ENCODE measurements around the gene SPPL3. TPM values are rescaled to one million over a fixed set of nuclear protein-coding genes. Genes with fewer than 3 reads are reported as not detected.

Gene SPPL3
- total and polyA plus RNA-seq, 4 donors, result 14.2 to 52.3 (median 29.6) TPM

DNA sequence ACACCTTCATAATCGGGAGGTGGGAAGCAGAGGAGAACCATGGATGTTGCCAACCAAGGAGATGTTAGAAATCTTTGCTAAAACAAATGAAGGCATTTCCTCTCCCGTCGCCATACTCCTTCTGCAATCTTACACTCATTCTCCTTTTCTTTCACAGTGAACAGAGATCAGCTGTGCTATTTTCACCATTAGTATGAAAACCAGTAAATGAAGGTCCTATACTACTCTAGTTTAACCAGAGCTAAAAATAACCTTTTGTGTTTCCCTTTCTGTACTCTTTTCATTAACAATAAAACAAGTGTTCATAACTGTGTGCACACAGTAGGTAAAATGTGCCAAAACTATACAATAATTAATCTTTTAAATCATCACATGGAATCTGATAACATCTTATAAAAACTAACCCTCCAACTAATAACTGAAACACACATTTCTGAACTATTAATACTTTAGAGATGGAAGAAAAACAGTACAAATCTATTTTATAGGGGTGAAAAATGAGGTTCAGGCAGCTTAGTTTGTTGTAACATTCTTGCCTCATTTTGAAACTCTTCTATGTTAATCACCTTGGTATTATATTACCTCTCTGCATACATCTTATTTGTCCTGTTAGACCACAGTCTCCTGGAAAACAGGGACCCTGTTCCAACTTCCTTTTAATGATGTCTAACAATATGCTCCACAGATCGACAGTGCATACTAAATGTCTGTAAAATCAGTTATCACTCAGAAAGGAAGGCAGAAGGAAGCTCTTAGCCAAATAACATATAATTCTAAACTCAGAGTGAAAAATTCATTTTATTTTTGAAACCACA is 69.5 kb downstream of the SPPL3 start:
- Histone ChIP-seq H3K9ac (ENCODE audit: insufficient read depth in 1 of 2, low read length in 2 of 2) (no peak overlapping the region), H3K9me3 (ENCODE audit: control insufficient read depth in 4 of 4, insufficient read depth in 3 of 4, low read length in 3 of 4) (no peaks in the 10 kb centered on the region), H3K4me1 (ENCODE audit: control insufficient read depth in 5 of 5, insufficient read depth in 5 of 5, low read length in 5 of 5) (peaks cover 8 to 47% (median 12%) of the 10 kb centered on the region in 5 donors), H3K4me3 (no peak overlapping the region), H3K36me3 (ENCODE audit: control insufficient read depth in 4 of 4, insufficient read depth in 4 of 4, low read length in 4 of 4) (no peaks in the 10 kb centered on the region), H3K27me3 (ENCODE audit: control insufficient read depth in 3 of 3, insufficient read depth in 3 of 3, low read length in 2 of 3) (no peaks in the 10 kb centered on the region), H3K27ac (ENCODE audit: low read depth in 1 of 2, low read length in 1 of 2) (peak overlapping the region in 1 of 2 donors; percentile 63)
- 42 to 56% methylated on average over 4 of the region's 4 CpGs for WGBS, 2 donors
- no peak for DNase-seq
- TF ChIP-seq, protein P1, sequence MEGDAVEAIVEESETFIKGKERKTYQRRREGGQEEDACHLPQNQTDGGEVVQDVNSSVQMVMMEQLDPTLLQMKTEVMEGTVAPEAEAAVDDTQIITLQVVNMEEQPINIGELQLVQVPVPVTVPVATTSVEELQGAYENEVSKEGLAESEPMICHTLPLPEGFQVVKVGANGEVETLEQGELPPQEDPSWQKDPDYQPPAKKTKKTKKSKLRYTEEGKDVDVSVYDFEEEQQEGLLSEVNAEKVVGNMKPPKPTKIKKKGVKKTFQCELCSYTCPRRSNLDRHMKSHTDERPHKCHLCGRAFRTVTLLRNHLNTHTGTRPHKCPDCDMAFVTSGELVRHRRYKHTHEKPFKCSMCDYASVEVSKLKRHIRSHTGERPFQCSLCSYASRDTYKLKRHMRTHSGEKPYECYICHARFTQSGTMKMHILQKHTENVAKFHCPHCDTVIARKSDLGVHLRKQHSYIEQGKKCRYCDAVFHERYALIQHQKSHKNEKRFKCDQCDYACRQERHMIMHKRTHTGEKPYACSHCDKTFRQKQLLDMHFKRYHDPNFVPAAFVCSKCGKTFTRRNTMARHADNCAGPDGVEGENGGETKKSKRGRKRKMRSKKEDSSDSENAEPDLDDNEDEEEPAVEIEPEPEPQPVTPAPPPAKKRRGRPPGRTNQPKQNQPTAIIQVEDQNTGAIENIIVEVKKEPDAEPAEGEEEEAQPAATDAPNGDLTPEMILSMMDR (IDR thresholded peaks at IDR 0.05; ENCODE audit: control extremely low read depth, extremely low read depth), result no peak
- no peak for ATAC-seq (ENCODE audit: insufficient read depth, low FRiP score)

DNA sequence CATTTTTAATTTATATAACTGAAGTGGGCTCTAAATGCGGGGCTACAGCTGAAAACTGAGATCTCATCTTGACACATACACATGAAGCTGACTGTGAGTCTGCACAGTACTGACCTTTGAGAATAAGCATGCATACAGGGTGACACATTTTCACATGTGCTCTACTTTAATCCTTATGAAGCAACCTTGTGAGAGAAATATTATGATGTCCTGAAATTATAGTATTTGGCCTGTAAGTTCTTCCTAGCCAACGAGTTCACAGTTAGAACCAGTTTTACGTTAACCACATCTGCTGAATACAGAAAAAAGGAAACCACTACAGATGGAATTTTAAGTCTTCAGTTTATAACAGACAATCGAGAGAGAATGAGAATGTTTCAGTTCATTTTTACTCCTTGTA is 70.3 kb downstream of the SPPL3 start:
- DNase-seq (no peak), ATAC-seq (ENCODE audit: insufficient read depth, low FRiP score) (no peak)
- WGBS, 2 donors, result 47 to 68% methylated on average over 4 of the region's 4 CpGs
- Histone ChIP-seq H3K27me3 (ENCODE audit: control insufficient read depth in 3 of 3, insufficient read depth in 3 of 3, low read length in 2 of 3) (no peaks in the 10 kb centered on the region), H3K27ac (ENCODE audit: low read depth in 1 of 2, low read length in 1 of 2) (peak overlapping the region in 1 of 2 donors; percentile 63), H3K4me3 (no peak overlapping the region), H3K9me3 (ENCODE audit: control insufficient read depth in 4 of 4, insufficient read depth in 3 of 4, low read length in 3 of 4) (no peaks in the 10 kb centered on the region), H3K9ac (ENCODE audit: insufficient read depth in 1 of 2, low read length in 2 of 2) (no peak overlapping the region), H3K36me3 (ENCODE audit: control insufficient read depth in 4 of 4, insufficient read depth in 4 of 4, low read length in 4 of 4) (no peaks in the 10 kb centered on the region), H3K4me1 (ENCODE audit: control insufficient read depth in 5 of 5, insufficient read depth in 5 of 5, low read length in 5 of 5) (peaks cover 8 to 48% (median 12%) of the 10 kb centered on the region in 5 donors)
- TF ChIP-seq, protein P1 (IDR thresholded peaks at IDR 0.05; ENCODE audit: control extremely low read depth, extremely low read depth), result no peak

DNA sequence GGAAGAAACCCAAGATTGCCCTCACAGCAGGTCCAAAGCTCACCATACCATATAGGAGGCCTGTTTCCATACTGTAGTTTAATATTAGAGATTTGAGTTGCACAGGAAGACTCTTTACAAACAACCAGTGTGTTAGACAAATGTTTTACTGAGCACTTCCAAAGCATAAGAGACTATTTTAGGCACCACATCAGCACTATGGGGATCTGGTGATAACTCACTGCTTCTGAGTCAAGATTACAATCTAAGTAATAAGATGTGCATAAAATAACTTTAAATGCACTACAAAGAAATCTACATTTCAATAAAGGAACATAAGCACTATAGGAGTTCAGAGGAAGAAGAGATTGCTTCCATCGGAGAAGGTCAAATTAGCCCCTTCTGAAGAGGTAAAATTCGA is 71.4 kb downstream of the SPPL3 start:
- ATAC-seq (ENCODE audit: insufficient read depth, low FRiP score) (no peak), DNase-seq (no peak)
- TF ChIP-seq, protein P1 (IDR thresholded peaks at IDR 0.05; ENCODE audit: control extremely low read depth, extremely low read depth), result no peak
- H3K9ac ChIP-seq (ENCODE audit: insufficient read depth in 1 of 2, low read length in 2 of 2), result no peak overlapping the region
- H3K4me3 ChIP-seq, result no peak overlapping the region
- H3K36me3 ChIP-seq (ENCODE audit: control insufficient read depth in 4 of 4, insufficient read depth in 4 of 4, low read length in 4 of 4), result no peaks in the 10 kb centered on the region
- WGBS, 2 donors, result 91 to 94% methylated on average over 2 of the region's 2 CpGs
- H3K4me1 ChIP-seq (ENCODE audit: control insufficient read depth in 5 of 5, insufficient read depth in 5 of 5, low read length in 5 of 5), result peaks cover 8 to 45% (median 12%) of the 10 kb centered on the region in 5 donors
- no peak overlapping the region for H3K27ac ChIP-seq (ENCODE audit: low read depth in 1 of 2, low read length in 1 of 2)
- no peaks in the 10 kb centered on the region for H3K9me3 ChIP-seq (ENCODE audit: control insufficient read depth in 4 of 4, insufficient read depth in 3 of 4, low read length in 3 of 4)
- H3K27me3 ChIP-seq (ENCODE audit: control insufficient read depth in 3 of 3, insufficient read depth in 3 of 3, low read length in 2 of 3), result no peaks in the 10 kb centered on the region
